Peyer's patch (tissue), 4 donors: ENCODE measurements around the gene PCBP3. TPM values are rescaled to one million over a fixed set of nuclear protein-coding genes. Genes with fewer than 3 reads are reported as not detected.

Experiments
- DNase-seq, 3 donors: peaks; one replicate each; pipeline ENCODE4 v3.0.0-alpha.2; 2017 to 2019
- H3K27ac ChIP-seq, 4 donors: fragments of 200-600 bp; sonication (generic); one replicate each; pipeline ENCODE4 v1.5.1; 2016 to 2019
- H3K27me3 ChIP-seq, 2 donors: fragments of 200-600 bp; sonication (generic); one replicate each; pipeline ENCODE4 v1.5.1; 2019
- H3K36me3 ChIP-seq, 3 donors: fragments of 200-600 bp; sonication (generic); one replicate each; pipeline ENCODE4 v1.5.1; 2016 to 2019
- H3K4me1 ChIP-seq, 4 donors: fragments of 200-600 bp; sonication (generic); one replicate each; pipeline ENCODE4 v1.5.1; 2016 to 2019
- H3K4me3 ChIP-seq, 4 donors: fragments of 200-600 bp; sonication (generic); 1 replicate in 3 of 4; 2 replicates in 1 of 4; pipeline ENCODE4 v1.5.1; 2016 to 2019; ENCODE audit warnings: mild to moderate bottlenecking in 1 of 4
- H3K9me3 ChIP-seq, 4 donors: fragments of 200-600 bp; sonication (generic); one replicate each; pipeline ENCODE4 v1.5.1; 2016 to 2019; ENCODE audit warnings: mild to moderate bottlenecking in 1 of 4
- POLR2A ChIP-seq, 2 donors: fragments of 450-650 bp; IDR thresholded peaks; one replicate each; pipeline ENCODE4 v1.5.1; 2017; ENCODE audit warnings: antibody characterized with exemption in 2 of 2, mild to moderate bottlenecking in 2 of 2, moderate library complexity in 2 of 2
- total RNA-seq, 4 donors: library from RNA; depleted of rRNA; stranded (reverse); fragments of >200 nt; gene quantifications; one replicate each; pipeline ENCODE4 v1.1.0, GENCODE V29; 2016
- TF ChIP-seq, protein P1 (sequence below), 6 experiments: fragments of 450-650 bp in 4 of 6; fragments of 200-600 bp in 2 of 6; sonication (generic) in 1 of 6; IDR thresholded peaks; one replicate each; pipeline ENCODE4 v1.5.1; 2017 to 2019; ENCODE audit warnings: antibody characterized with exemption in 6 of 6, mild to moderate bottlenecking in 3 of 6, moderate library complexity in 1 of 6

The PCBP3 gene
- total RNA-seq, 4 donors from 2014 or later, result 1.1 to 6.0 (median 4.4) TPM; not detected in 1

DNA sequence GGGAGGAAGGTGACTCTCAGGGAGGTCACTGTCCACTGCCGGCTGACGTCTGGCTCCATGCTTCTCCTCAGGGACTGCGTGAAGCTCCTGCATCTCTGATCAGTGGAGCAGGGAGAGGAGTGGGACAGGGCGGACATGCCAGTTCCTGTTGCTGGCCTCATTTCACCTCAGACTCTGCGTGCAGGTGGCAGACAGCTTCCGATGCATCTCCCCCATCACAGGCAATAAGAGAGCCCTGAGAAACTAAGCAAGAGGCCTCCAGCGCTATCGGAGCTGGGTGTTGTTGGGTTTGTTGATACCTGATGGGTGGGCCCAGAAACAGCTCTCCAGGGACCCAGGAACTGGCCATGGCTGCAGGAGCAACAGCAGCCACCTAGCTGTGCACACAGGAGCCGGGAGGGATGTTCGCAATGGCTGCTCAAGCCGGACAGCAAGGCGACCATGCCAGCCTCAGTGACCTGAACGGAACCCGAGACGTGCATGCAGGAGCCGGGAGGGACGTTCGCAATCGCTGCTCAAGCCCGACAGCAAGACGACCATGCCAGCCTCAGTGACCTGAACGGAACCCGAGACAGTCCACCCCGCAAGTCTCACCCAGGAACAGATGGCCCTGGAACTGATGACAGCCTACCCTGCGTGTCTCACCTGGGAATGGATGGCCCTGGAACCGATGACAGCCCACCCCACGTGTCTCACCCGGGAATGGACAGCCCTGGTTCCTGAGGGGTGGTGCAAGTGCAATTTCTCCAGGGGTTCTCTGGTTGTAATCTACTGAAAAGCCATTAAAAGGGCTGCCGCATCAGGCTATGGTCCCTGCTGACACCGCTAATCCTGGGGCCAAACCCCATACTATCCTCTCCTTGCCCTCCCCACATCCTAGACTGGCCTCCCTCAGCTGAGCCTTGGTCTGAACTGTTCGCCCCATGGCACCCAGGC lies 14.2 kb upstream of the PCBP3 start:
- no peaks in the 10 kb centered on the region for H3K27me3 ChIP-seq
- H3K27ac ChIP-seq, result no peak overlapping the region
- no peaks in the 10 kb centered on the region for H3K4me1 ChIP-seq
- TF ChIP-seq POLR2A (IDR thresholded peaks at IDR 0.05), result no peak
- TF ChIP-seq, protein P1, sequence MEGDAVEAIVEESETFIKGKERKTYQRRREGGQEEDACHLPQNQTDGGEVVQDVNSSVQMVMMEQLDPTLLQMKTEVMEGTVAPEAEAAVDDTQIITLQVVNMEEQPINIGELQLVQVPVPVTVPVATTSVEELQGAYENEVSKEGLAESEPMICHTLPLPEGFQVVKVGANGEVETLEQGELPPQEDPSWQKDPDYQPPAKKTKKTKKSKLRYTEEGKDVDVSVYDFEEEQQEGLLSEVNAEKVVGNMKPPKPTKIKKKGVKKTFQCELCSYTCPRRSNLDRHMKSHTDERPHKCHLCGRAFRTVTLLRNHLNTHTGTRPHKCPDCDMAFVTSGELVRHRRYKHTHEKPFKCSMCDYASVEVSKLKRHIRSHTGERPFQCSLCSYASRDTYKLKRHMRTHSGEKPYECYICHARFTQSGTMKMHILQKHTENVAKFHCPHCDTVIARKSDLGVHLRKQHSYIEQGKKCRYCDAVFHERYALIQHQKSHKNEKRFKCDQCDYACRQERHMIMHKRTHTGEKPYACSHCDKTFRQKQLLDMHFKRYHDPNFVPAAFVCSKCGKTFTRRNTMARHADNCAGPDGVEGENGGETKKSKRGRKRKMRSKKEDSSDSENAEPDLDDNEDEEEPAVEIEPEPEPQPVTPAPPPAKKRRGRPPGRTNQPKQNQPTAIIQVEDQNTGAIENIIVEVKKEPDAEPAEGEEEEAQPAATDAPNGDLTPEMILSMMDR (IDR thresholded peaks at IDR 0.05), result no peak
- H3K9me3 ChIP-seq, result no peaks in the 10 kb centered on the region
- DNase-seq, result no peak
- H3K4me3 ChIP-seq, result no peak overlapping the region
- no peaks in the 10 kb centered on the region for H3K36me3 ChIP-seq

DNA sequence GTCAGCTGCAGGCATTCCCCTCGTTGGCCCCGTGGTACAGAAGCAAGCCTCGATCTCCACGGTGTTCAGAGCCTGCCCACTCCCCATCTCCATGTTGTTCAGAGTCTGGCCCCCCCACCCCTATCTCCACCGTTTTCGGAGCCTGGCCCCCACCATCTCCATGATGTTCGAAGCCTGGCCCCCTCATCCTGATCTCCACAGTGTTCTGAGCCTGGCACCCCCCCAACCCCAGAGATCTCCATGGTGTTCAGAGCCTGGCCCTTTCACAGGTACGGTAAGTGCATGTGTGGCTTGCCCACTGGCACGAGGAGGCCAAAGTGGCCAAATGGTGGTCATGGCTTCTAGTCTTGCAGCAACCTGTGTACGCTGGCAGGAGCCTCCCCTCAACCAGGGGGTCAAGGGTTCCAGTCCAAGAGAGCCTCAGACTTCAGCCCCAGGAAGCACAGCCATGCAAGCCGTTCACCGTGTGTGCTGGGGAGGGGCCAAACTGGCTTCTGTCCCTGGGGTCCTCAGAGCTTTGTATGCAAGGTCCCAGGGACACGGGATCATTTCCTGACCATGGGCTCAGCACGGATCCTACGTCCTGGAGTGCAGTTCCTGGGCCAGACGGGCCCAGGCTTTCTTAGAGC lies 13.3 kb upstream of the PCBP3 start:
- H3K9me3 ChIP-seq, result no peaks in the 10 kb centered on the region
- no peak for TF ChIP-seq POLR2A (IDR thresholded peaks at IDR 0.05)
- TF ChIP-seq, protein P1 (IDR thresholded peaks at IDR 0.05), result no peak
- H3K4me3 ChIP-seq, result no peak overlapping the region
- DNase-seq, result no peak
- H3K27ac ChIP-seq, result no peak overlapping the region
- H3K36me3 ChIP-seq, result no peaks in the 10 kb centered on the region
- no peaks in the 10 kb centered on the region for H3K4me1 ChIP-seq
- no peaks in the 10 kb centered on the region for H3K27me3 ChIP-seq

DNA sequence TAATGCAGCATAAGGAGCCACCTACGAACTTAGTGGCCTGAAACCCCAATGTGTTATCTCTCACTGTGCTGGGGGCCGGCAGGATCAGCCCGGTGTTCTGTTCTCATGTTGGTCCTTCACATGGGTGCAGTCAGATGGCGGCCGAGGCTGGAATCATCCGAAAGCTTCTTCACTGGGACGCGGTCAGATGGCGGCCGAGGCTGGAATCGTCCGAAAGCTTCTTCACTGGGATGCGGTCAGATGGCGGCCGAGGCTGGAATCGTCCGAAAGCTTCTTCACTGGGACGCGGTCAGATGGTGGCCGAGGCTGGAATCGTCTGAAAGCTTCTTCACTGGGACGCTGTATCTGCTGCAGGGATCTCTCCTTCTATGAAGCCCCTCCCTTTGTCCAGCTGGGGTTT lies 12.6 kb upstream of the PCBP3 start:
- Histone ChIP-seq H3K27ac (no peak overlapping the region), H3K27me3 (no peaks in the 10 kb centered on the region), H3K36me3 (no peaks in the 10 kb centered on the region), H3K4me3 (no peak overlapping the region), H3K4me1 (no peaks in the 10 kb centered on the region), H3K9me3 (no peaks in the 10 kb centered on the region)
- no peak for DNase-seq
- no peak for TF ChIP-seq POLR2A (IDR thresholded peaks at IDR 0.05)
- TF ChIP-seq, protein P1 (IDR thresholded peaks at IDR 0.05), result no peak

DNA sequence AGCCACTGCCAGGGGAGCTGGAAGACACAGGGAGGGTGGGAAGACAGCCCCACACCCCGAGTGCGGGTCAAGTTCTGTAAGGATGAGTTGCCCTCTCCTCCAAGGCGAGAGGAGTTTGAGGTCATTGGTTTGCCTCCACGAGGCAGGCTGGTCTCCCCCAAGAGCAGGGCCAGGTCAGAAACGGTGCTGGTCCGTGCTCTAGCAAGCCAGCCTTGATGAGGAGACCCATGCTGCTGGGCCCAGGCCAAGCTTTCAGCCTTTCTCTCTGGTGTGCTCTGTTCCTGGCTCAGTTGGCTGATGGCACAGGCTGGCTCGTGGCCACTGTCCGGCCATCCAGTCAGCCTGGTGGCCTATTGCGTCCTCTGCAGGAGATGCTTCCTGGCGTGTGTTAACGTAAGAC lies 12.0 kb upstream of the PCBP3 start:
- DNase-seq, result no peak
- Histone ChIP-seq H3K27ac (no peak overlapping the region), H3K36me3 (no peaks in the 10 kb centered on the region), H3K9me3 (no peaks in the 10 kb centered on the region), H3K4me3 (no peak overlapping the region), H3K27me3 (no peaks in the 10 kb centered on the region), H3K4me1 (no peaks in the 10 kb centered on the region)
- TF ChIP-seq, protein P1 (IDR thresholded peaks at IDR 0.05), result no peak
- TF ChIP-seq POLR2A (IDR thresholded peaks at IDR 0.05), result no peak

DNA sequence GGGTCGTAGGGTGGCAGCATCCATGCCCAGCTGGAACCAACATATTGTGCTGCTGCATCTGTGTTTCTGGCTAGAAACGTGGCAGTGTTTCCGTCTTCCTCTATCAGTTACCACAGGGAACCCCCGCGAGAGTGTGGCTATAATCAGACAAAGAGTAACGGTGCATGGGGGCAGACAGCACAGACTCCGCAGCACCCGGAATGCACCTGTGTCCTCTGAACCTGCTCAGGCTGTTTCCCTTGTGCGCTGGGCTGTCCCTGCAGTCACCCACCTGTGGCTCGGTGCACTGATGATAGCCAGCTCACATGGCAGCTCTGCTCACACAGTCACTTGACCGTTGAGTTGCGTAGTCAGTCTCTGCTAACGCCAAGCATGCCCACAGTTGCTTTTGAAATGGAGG lies 11.4 kb upstream of the PCBP3 start:
- TF ChIP-seq, protein P1 (IDR thresholded peaks at IDR 0.05), result no peak
- TF ChIP-seq POLR2A (IDR thresholded peaks at IDR 0.05), result no peak
- no peaks in the 10 kb centered on the region for H3K27me3 ChIP-seq
- no peaks in the 10 kb centered on the region for H3K36me3 ChIP-seq
- H3K27ac ChIP-seq, result no peak overlapping the region
- no peak overlapping the region for H3K4me3 ChIP-seq
- peak in 1 of 3 donors; percentile 73 for DNase-seq
- no peaks in the 10 kb centered on the region for H3K9me3 ChIP-seq
- H3K4me1 ChIP-seq, result no peaks in the 10 kb centered on the region
